Measurements from ENCODE around the gene SMIM32.

Gene SMIM32

GRCh38 chr5:136206361-136206760 is 13.4 kb upstream of the SMIM32 start:
- DNase-seq: no peak

GRCh38 chr5:136205941-136206340 is 13.0 kb upstream of the SMIM32 start:
- no peak for DNase-seq

GRCh38 chr5:136205061-136205702 is 12.2 kb upstream of the SMIM32 start:
- no peak for DNase-seq

DNA sequence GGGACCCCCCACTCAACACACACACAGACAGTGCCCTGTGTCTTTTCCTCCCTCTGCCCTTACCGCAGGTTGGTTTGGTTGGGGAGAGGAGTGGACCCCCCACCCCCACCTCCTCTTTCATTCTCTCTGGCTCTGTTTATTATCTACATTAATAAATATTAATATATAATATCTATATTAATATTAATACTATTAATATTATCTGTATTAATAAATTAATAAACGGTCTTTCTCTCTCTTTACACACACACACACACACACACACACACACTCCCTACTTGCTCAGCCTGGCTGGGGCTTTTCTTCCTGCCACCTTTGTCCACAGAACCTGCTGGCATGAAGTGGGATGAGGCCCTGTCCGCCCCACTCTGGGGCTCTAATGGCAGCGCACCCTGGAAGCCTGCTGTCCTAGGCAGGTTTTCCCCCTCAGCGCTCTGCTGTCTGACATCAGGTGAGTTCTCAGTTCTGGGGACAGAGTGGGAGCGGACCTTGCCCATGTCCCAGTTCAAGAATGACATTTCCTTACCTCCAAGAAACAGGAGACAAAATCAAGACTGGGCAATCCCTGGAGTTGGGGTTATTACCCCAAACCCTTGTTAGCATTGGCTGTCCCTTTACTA is 10.5 kb upstream of the SMIM32 start:
- no peak for DNase-seq

DNA sequence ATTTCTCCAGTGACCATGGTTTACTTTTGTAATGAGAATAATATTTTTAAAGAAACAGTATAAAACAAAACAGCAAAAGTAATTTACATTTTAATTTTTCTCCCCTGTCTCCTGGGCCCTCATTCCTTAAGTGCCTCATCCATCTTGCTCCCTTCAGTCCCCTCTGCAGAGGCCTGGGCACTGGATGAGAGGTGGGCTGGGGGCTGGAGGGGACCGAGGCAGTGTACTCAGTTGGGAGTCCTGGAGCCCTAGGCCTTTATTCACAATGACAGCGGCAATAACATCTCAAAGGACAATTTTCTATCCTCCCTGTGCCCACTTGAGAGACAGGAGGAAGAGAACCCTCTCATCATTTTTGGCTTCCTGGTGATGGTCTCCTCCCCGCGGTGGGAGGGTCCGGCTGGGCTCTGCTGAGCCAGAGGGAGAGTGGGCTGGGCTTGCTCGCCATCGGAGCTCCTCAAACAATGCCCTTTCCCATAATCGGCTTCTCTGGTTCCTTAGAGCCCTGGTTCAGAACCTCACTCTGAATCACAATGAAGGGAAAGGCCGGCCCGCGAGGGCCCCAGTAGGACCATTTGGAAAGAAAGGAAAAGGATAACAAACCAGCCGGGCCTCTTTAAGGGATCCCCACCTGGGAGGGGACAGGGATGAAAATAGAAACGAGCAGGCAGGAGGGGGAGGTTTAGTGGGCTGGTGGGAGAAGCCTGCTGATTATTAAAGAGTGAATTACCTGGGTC is 9.7 kb upstream of the SMIM32 start:
- DNase-seq: peak; percentile 20

- no peak for DNase-seq
Observed at GRCh38 chr5:136201870-136202269, 8.9 kb upstream of the SMIM32 start.

DNA sequence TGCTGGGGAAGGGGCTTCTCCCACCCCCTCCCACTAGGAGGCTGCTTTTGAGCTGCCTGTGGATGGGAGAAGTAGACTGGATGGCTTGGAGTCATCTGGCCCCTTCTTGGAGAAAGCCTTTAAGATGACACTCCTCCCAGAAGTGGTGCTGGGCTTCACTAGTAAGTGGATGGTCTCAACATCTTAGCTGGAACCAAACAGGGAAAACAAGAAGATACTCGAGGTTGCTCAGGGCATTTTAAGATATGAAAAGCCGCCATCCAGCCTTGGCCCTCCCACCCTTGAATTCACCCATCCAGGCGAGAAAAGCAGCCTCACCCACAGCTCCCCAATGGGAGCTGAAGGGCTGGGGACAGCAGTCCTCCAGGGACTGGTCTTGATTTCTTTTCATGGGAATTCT is 7.8 kb upstream of the SMIM32 start:
- DNase-seq: no peak

- no peak for DNase-seq
Observed at GRCh38 chr5:136200130-136200529, 7.2 kb upstream of the SMIM32 start.

- no peak for DNase-seq
Observed at GRCh38 chr5:136199408-136199807, 6.4 kb upstream of the SMIM32 start.

GRCh38 chr5:136198453-136198852 is 5.5 kb upstream of the SMIM32 start:
- no peak for DNase-seq

- no peak for DNase-seq
Observed at GRCh38 chr5:136197462-136198142, 4.6 kb upstream of the SMIM32 start.

- no peak for DNase-seq
Observed at GRCh38 chr5:136195971-136196820, 3.2 kb upstream of the SMIM32 start.

DNA sequence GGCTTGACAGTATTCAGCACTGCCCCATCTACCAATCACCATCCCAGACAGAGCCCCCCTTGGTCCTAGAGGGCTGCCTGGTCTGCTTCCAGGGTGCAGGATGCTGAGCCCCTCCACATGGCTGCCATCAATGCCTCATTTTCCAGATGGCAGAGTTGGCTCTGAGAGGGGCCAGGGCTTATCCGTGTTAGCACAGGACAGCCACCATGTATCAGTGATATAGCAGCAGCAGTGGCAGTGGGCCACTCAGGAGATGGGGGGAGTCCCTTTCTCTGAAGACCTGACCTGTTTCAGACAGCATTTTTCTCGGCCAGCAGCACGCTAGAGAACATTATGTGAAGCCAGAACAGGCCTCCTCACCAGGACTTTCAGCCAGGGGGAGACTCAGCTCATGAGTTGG is 1.6 kb upstream of the SMIM32 start:
- no peak for DNase-seq

GRCh38 chr5:136193322-136193935 is 467 bp upstream of the SMIM32 start:
- peak; percentile 11 for DNase-seq

GRCh38 chr5:136192015-136192525 is 892 bp downstream of the SMIM32 start:
- no peak for DNase-seq

GRCh38 chr5:136191304-136192014 is 1.5 kb downstream of the SMIM32 start:
- DNase-seq: no peak

DNA sequence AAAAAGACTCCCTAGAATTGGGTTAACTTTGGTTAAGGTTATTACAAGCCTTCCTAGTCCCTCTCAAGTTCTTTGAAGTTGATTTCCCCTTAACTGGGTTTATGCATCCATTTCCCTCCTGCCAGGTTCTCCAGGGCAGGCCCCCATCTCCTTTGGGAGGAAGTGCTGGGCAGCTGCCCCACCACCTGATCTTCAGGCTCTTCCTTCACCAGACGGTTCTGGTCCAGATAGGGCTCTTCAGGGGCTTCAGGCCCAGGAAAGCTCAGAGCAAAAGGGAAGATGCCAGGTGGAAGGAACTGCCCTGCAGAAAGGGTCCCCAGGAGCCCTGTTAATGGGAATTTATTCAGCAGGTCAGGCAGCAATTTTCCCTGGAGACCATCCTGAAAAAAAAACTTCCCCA is 2.1 kb downstream of the SMIM32 start:
- no peak for DNase-seq

- DNase-seq: no peak
Observed at GRCh38 chr5:136190091-136190720, 2.8 kb downstream of the SMIM32 start.

DNA sequence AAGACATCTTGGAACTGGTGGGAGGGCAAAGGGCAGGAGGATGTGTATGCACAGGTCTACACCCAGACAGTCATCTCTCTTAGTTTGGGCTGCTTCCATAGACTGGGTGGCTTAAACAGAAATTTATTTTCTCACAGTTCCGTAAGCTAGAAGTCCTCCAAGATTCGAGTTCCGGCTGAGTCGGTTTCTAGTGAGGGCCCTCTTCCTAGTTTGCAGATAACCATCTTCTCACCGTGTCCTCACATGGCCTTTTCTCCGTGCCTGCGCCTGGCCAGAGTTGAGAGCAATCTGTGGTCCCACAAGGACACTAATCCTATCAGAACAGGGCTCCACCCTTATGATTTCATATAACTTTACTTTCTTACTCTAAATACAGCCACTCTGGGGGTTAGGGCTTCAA is 4.1 kb downstream of the SMIM32 start:
- no peak for DNase-seq

DNA sequence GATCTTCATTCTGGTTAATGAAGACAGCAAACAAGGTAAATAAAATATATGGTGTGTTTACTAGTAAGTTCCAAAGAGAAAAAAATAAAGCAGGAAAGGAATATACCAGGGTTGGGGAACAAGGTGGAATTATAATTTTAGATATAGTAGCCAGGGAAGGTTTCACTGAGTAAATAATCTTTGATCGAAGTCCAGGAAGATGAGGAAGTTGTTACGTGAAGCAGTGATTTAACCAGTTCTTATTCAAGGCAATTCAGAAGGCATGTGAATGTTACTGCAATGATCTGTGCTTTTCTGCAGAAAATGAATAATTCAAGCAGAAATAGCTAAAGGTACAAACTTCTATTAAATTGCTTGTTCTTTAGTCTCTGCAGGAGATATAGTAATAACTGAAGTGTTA is 6.2 kb downstream of the SMIM32 start:
- DNase-seq: no peak

Measured in NCI-H1436 (cell line).